GM18861 (cell line): ENCODE data around the gene FREM2.

ENCODE experiments used
- ATAC-seq: cut with Tn5 transposase; IDR thresholded peaks from one replicate; pipeline ENCODE4 v1.9.1; 2021; ENCODE audit not compliant: unreplicated experiment

Gene FREM2

DNA sequence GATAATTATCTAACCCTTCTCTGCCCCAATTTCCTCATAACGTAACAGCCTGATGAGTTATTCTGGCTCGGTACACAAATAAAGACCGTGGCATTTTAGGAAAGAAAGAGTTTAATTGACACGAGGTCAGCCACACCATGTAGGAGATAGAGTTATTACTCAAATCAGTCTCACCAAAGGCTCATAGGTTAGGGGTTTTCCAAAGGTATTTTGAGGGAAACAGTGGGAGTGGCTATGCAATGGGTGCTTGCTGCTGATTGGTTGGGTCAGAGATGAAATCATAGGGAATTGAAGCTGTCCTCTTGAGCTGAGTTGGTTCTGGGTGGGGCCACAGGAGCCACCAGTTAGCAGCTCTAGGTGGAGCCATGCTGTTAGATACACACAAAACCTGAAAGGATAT, 137.5 kb downstream of the FREM2 start:
- no peak for ATAC-seq

DNA sequence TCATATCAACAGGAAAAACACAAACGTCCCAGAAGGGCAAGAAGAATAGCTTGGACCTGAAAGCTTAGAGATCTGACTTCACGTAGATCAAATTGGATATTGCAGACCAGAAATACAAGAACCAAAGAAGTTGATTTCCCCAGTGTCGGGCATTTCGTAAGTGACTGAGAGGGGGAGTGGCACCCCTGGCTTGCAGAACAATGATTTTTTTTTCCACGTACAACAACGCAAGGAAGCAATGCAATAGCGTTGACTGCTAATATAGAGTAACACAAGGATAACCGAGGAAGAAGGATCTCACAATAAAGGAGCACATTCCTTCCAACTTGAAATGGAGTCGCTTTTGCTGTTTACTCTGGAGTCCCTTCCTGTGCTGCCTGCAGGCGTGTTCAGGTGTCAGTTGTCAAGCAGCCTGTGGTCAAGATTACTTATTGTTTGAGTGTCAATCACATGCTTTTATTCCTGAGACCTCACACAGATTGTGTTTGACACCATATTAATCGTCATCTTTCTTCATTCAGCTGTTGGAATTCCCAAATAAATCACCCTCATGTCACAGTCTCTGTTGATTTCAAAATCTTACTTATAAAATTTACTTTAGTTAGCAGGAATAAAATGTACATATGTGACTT, 139.4 kb downstream of the FREM2 start:
- ATAC-seq: no peak

DNA sequence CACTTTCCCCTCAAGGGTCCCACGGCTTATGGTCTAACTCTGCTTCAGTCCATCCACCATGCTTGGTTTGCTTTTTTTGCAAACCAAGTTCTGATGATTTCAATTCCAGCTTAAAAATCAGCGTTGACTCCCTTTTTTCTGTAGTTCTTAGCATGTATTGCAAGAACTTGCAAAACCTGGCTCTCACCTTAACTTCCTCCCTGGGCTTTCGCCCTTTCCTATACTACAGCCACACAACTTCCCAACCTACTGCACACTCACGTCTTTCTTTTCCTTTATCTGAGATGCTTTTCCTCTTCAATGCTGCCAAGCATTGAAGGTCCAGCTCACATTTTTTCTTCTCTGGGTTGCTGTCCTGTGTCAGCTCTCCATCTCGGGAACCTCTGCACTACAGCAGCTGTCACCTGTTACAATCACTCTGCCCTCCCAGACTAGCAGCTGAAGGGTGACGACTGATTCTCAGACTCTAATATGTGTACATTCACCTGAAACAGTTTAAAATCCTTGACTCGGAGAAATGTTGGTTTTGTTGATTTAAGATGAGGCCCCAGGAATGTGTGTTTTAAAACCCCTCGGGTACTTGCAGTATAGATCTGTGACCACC, 143.7 kb downstream of the FREM2 start:
- ATAC-seq: no peak

DNA sequence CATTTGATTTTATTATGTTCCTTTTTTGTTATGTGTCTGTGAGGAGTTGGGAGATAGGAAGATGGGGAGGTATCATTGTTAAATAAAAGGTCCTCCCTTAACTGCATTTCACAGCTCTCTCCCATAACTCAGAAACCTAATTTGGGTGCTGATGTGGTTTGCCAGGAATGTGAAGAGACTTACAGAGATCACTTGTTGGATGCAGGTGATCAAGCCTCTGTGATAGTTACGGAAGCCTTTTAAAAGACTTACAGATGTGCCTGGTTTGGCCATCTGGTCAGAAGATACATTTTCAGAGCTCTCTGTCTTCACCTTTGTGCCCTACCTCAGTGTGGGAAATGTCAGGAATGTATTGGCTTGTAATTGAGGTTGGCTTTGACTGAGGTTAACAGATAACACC, 157.7 kb downstream of the FREM2 start:
- ATAC-seq: no peak

DNA sequence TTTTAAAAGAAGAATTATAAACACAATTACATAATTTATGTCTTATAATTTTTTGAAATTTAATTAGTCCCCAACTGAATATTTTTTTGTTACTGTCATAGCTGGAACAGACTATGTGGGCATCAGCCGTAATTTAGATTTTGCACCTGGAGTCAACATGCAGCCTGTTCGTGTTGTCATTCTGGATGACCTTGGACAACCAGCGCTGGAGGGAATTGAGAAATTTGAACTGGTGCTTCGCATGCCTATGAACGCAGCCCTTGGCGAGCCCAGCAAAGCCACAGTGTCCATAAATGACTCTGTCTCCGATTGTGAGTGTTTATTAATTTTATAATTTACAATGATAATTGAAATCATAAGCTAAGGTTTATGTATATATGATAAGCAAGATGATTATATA, 161.5 kb downstream of the FREM2 start:
- ATAC-seq: no peak

DNA sequence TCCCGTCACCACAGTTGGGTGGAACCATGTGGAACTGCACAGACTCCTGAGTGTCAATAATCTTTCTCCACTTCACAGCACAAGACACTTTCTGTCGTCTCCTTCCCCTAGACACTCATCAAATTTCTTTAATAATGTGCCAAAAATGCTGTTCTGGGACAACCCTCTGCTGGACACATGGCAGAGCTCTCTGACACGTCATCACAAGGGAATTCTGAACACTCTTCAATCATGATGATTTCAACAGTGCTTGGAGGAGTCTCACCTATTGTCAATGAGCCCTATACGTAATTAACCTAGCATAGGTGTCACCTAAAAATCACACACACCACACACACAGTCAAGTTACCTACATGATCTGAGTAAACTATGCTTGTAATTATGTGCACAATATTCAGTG, 162.4 kb downstream of the FREM2 start:
- ATAC-seq: no peak

DNA sequence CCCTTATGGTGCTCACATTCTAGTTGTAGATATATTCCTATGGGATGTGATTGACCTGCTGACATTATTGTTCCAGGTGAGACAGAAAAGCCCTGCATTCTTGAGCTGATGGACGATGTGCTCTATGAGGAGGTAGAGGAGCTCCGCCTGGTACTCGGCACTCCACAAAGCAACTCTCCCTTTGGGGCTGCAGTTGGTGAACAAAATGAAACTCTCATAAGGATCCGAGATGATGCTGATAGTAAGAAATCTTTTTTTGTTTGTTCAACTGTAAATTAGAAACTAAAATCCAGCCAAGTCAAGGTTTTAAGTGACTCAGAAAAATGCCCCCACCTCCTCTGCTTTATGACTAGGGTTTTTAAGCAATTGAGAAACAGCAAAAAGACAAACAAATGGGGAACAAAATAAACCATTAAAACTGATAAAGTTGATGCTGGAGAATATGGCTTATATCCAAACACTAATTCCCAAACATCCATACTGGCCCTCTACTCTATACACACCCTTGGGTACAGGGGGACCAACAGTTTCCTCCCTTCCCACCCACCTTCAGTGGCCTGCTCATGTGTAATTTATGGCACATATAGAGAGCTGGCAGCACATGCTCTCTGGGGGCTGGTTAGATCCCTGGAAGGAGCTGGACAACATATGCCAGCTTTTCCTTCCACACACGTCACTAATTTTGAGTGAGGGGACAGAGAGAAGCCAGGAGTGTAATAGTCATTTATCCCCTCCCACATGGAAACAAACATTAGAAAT, 164.2 kb downstream of the FREM2 start:
- ATAC-seq: no peak

DNA sequence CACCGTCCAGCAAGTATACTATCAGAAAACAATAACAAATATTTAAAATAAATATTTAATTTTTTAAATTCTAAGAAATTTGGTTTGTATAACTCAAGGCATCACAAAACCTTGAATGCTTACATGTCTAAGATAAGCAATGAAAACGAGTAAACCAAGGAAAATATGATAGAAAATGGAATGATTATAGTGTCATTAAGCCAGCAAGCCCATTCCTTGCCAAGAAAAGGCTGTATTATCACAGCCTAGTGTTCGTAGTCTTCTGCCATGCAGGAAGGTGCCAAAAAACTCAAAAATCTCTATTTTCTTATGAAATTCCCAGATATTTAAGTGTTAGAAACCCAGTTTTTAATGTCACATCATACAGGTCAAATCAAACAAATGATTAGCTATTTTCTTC, 167.3 kb downstream of the FREM2 start:
- no peak for ATAC-seq

DNA sequence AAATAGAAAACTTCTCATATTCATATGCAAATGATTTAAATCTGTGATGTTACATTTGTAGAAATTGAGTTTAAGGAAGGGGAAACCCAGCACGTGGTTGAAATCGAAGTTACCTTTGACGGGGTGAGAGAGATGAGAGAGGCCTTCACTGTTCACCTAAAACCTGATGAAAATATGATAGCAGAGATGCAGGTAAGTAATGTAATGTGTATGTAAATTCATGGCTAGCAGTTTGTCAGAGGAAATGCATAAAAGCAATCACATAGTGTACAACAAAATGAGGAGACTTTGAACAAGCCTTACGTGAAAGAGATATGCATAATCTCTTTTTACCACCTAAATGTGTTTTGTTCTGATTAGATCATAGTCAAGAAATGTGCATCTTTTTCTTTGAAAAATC, 169.2 kb downstream of the FREM2 start:
- no peak for ATAC-seq

DNA sequence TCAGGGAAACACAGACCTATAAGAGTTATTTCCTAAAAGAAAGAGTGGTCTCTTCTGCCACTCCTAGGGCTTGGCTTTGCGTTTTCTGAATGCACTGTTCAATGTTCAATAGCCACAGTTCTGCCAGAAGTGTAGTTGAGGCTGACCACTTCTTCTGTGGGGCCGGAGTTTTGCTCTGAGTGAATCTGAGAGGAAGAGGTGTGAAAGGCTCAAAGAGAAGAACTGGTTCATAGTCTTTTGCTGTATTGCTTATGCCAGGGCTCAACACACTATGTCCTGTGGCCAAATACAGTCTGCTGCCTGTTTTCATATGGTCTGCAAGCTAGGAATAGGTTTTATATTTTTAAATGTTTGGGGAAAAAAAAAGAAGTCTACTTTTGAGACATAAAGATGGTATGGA, 175.6 kb downstream of the FREM2 start:
- no peak for ATAC-seq

DNA sequence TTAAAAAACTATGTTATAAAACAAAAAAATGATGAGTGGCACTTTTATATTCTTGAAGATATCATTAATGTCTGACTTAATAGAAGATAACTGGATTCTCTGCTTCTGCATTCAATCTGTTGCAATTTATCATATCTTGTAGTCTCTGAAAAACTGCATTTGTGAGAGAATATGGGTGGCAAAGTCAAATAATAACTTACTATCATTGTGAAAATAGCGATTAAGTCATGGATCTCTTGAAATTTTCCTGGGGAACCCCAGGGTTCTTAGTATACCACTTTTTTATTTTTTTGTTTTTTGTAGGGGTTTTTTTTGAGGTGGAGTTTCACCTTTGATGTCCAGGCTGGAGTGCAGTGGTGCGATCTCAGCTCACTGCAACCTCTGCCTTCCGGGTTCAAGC, 176.7 kb downstream of the FREM2 start:
- no peak for ATAC-seq

DNA sequence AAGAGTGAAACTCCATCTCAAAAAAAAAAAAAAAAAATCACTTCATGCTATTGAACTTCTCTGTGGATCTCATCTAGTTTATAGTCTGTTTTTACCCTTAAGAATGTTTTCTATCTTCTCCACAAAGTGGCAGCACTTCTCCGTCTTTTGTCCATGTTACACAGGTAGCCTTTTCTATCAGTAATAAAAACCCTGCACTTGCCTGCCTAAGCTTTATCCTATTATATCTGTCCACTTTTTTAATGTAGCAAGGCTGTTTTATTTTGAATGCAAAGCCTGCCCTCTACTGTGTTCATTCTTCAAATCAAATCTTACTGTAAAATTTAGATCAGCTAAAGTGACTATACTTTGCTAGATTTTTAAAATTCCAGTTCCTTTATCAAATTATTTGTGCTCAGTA, 179.8 kb downstream of the FREM2 start:
- ATAC-seq: no peak

DNA sequence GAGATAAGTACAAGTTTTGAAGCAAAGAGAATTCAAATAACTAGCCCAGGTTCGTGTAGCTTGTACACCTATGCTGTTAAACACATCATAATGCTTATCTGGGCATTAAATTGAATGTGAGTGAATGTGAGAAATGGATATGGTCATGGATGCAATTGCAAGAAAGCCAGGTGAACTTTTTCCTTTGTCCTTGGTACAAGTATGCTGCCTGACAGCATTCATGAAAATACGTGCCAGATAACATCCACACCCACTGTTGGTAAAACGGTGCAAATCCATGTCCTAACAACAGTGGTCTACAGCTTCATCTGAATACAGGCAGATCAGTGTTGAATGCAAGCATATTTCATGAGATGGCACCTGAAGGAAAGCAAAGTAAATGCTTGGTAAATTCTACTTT, 181.5 kb downstream of the FREM2 start:
- no peak for ATAC-seq

DNA sequence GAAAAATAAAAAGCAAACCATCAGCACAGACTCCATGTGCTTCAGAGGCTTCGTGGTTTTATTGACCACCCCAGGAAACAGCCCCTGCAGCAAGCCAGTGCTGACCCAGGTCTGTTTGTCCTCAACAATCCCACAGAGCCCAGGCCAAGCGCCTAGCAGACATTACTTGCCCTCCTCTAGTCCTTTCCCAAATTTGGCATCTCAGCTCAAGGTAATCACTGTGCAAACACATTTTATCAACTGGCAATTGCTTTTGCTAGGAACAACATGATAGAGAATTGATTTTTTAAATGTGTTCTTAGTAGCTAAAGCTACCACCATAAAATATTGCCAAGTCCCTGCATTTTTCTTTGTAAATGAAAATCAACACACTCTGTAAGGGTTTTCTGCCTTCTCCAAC, 182.0 kb downstream of the FREM2 start:
- no peak for ATAC-seq

DNA sequence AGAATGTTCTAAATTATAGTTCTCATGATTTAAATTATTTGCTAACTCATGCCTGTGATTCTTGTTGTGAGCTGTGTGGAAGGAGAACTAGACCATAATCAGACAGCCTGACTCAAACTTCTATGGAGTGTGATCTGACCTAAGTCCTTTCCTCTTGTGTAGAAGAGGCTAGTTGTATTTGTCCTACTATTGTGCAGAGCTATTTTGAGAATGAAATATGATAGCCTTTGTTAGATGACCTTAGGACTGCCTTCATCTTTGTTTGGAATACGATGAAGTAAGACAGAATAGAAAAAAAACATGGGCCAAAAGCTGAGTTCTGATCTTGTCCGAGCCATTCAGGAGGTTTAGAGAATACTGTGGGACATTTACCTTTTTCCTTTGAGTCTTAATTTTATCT, 184.4 kb downstream of the FREM2 start:
- no peak for ATAC-seq

DNA sequence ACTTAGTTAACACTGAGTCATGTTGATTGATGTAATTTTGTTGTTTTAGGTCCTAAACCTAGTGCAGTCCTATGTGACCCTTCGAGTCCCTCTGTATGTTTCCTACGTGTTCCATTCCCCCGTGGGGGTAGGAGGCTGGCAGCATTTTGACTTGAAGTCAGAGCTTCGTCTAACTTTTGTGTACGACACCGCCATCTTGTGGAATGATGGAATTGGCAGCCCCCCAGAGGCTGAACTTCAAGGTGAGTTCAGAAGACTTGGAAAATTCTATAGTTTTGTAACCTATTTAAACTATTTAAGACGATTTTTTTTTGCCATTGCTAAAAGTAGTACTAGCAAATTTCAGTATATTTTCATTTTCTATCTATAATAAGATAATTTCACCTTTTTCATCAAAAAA, 185.8 kb downstream of the FREM2 start:
- ATAC-seq: peak; percentile 51

DNA sequence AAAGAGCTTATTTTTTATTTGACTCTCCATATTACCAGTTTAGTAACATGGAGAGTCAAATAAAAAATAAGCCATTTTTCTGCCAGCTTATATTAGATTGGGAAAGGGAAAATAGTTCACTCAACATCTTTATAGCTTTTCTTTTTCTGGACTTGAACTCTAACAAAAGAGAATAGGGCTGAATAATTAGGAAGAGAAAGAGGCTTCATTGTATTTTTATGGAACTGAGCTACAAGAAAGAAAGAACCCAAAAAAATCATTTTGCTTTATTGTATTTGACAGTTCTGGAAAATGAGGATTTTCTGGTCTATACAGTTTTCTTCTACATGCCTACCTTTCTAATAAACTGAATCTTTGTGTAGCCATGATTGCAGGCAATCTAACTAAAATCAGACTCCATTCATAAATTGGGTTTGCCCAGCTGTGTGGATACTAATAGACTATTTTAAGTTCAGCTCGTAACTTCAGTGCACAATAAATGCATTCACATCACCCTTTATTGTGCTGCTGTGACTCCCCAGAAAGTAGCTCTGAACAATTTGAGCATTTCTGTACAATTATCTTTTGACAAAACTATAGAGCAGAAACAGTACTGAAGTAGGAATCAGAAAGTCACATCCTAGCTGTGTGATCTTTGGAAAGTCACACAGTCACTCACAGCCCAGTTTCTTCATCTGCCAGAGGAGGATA, 188.5 kb downstream of the FREM2 start:
- no peak for ATAC-seq

DNA sequence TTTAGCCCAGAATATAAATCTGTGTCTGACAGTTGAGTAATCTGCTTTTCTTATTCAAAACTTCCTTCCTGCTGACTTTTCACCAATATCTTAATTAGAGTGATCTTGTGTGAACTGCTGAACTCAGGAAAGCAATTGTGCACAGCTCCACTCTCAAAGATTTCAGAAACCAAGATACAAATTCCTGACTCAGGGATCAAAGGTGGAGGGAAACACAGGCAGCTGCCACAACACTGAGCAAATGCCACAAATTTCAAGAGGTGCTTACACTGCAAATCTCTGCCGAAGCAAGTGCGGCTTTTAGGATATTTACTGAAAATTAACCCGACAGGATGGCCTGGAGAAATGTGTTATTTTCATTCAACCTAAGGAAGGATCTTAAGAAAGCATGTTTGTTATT, 192.4 kb downstream of the FREM2 start:
- no peak for ATAC-seq

DNA sequence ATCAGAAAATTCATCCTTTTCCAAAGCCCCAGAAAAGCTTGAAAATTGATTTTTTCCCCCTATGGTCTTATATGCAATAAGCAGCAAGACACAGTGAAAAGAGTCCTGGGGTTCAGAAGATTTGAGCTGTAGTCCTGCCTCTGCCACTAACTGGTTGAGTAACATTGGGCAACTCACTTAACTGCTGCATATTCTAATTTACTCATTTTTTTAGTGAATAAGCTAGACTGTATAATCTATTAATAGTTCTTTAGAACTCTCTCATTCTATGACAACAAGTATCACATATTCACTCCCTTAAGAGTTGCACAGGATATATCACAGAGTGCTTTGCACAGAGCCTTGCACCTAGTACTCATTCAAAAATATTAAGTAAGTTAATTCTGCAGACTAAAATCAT, 192.9 kb downstream of the FREM2 start:
- ATAC-seq: no peak

DNA sequence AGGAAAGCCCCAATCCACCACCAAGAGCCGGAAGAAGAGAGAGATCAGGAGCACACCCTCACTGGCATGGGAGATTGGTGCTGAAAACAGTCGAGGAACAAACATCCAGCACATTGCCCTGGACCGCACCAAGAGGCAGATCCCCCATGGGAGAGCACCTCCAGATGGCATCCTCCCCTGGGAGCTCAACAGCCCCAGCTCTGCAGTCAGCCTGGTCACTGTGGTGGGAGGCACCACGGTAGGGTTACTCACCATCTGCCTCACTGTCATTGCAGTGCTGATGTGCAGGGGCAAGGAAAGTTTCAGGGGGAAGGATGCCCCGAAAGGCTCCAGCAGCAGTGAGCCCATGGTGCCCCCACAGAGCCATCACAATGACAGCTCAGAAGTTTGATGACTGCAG, 193.5 kb downstream of the FREM2 start:
- ATAC-seq: no peak

DNA sequence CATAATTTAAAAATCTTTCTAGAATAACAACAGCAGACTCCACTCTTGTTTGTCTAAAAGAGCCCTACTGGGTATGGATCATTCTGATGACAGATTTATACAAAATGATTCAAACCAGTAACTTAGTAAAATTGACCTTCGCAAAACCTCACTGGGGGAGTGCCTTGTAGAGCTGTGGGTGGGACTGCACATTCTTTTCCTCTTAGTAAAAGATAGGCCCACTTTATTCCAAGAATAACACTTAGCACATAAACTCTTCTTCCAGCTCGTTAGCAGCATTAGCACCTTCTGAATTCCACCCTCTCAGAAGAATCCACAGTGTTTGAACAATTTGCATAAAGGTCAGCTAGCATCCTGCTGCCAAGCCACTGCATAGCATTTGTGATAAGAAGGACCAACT, 196.9 kb downstream of the FREM2 start:
- no peak for ATAC-seq

DNA sequence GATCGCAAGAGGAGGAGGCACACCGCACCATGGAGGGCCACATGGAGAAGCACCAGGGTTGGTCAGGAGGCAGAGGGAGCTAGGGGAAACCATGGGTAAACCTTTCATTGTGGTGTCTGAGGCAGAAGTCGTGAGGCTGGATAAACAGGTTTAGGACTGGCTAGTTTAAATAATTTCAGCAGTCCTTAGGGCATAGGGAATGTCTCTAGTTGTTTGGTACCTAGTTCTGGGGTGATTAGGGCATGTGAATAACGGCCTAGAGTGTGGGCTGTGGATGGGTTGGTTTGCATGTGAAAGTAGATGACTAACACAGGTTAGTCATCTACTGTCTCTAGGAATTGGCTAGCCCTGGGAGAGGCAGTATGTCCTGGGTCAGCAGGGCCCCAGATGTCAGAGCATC, 201.4 kb downstream of the FREM2 start:
- no peak for ATAC-seq
